OCI-LY3 (cell line): ENCODE results near the gene DYNC2LI1.

ENCODE experiments used
- CTCF ChIP-seq: fragments of 200-600, 300-600 bp; sonication (generic); IDR thresholded peaks from 2 replicates; pipeline ENCODE4 v1.5.1; 2014; ENCODE audit warnings: antibody characterized with exemption, low read length, low read depth
- EZH2phosphoT487 ChIP-seq: fragments of 200-600 bp; shearing (Covaris generic); IDR thresholded peaks from 2 replicates; pipeline ENCODE4 v1.6.1; 2018; ENCODE audit warnings: antibody characterized with exemption, mixed run types, low read depth

- TF ChIP-seq CTCF (no peak), EZH2phosphoT487 (no peak)
Observed at GRCh38 chr2:43837033-43837432, 63.2 kb downstream of the DYNC2LI1 start.
